ENCODE measurements around the gene MACIR.

DNA sequence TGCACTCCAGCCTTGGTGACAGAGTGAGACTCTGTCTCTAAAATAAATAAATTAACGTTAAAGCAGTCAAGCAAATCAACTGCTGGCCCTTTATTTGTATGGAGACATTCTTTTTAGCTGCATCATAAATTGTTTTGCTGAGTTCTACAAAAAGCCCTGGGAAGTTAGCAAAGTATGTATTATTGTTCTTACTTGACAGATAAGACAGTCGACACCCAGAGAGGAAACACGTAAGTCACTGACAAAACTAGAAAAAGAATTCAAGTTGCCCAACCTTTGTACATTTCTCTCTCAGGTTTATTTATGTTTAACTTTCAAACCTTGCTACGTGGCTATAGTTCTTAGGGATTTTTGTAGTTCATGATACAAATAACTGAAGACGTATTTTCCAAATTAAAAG is 40.4 kb upstream of the MACIR start:
- TF ChIP-seq, protein P1, sequence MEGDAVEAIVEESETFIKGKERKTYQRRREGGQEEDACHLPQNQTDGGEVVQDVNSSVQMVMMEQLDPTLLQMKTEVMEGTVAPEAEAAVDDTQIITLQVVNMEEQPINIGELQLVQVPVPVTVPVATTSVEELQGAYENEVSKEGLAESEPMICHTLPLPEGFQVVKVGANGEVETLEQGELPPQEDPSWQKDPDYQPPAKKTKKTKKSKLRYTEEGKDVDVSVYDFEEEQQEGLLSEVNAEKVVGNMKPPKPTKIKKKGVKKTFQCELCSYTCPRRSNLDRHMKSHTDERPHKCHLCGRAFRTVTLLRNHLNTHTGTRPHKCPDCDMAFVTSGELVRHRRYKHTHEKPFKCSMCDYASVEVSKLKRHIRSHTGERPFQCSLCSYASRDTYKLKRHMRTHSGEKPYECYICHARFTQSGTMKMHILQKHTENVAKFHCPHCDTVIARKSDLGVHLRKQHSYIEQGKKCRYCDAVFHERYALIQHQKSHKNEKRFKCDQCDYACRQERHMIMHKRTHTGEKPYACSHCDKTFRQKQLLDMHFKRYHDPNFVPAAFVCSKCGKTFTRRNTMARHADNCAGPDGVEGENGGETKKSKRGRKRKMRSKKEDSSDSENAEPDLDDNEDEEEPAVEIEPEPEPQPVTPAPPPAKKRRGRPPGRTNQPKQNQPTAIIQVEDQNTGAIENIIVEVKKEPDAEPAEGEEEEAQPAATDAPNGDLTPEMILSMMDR (conservative IDR thresholded peaks at IDR 0.05 in 1 of 2, IDR thresholded peaks at IDR 0.05 in 1 of 2; ENCODE audit: low read depth in 1 of 2, low read length in 2 of 2): no peak
- no peak for TF ChIP-seq EZH2 (IDR thresholded peaks at IDR 0.05; ENCODE audit: low read length, missing control alignments)

Measured in fibroblast of lung (primary cell).